Measurements from ENCODE around the gene TRPV3. TPM values are rescaled to one million over a fixed set of nuclear protein-coding genes. Genes with fewer than 3 reads are reported as not detected.

Gene TRPV3
- total and polyA plus RNA-seq, 4 donors = 0.10 to 0.91 (median 0.33) TPM

GRCh38 chr17:3593384-3593783, 35.8 kb upstream of the TRPV3 start:
- 95 to 98% methylated on average over 5 of the region's 5 CpGs for WGBS, 2 donors
- Histone ChIP-seq H3K27ac (ENCODE audit: low read depth in 1 of 2, low read length in 1 of 2) (no peak overlapping the region), H3K36me3 (ENCODE audit: control insufficient read depth in 4 of 4, insufficient read depth in 4 of 4, low read length in 4 of 4) (peaks cover 3 to 21% (median 7%) of the 10 kb centered on the region in 4 donors)

DNA sequence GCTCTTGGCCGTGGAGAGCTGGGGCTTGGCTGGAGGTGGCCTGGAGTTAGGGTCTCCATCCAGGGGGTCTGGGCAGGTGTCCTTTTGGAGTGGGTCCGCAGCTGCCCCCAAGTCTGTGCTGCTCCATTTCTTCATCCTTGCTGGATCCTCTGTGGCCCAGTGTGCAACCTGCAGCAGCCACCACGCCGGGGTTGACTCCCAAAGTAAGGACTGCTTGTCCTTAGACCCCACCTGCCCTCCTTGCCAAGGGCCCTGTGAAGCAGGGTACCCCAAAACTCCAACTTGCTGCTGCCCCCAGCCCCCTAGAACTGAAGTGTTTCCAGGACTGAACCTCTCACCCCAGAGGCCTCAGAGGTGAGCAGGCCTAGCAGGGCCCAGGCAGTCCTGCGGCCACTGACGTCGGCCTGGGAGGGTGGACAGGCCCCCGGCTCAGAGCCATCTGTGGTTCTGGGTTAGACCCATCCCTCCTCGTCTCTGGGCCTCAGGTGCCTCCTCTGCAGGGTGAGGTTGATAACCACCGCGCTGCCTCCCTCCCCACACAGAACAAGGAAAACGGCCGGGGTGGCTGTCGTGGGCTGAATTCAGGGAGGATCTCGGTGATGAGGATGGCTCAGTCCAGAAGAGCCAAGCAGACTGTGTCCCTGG, 34.7 kb upstream of the TRPV3 start:
- 96 to 97% methylated on average over 15 of the region's 15 CpGs for WGBS, 2 donors
- ATAC-seq (ENCODE audit: insufficient read depth, low FRiP score) (no peak), DNase-seq (no peak)
- Histone ChIP-seq H3K9me3 (ENCODE audit: control insufficient read depth in 4 of 4, insufficient read depth in 3 of 4, low read length in 3 of 4) (no peaks in the 10 kb centered on the region), H3K4me3 (no peak overlapping the region), H3K27ac (ENCODE audit: low read depth in 1 of 2, low read length in 1 of 2) (no peak overlapping the region), H3K36me3 (ENCODE audit: control insufficient read depth in 4 of 4, insufficient read depth in 4 of 4, low read length in 4 of 4) (peaks cover 5 to 27% (median 8%) of the 10 kb centered on the region in 4 donors), H3K9ac (ENCODE audit: insufficient read depth in 1 of 2, low read length in 2 of 2) (no peak overlapping the region), H3K27me3 (ENCODE audit: control insufficient read depth in 3 of 3, insufficient read depth in 3 of 3, low read length in 2 of 3) (peaks cover 0 to 3% (median 0%) of the 10 kb centered on the region in 3 donors), H3K4me1 (ENCODE audit: control insufficient read depth in 5 of 5, insufficient read depth in 5 of 5, low read length in 5 of 5) (peaks cover 0 to 10% (median 0%) of the 10 kb centered on the region in 5 donors)
- TF ChIP-seq, protein P1, sequence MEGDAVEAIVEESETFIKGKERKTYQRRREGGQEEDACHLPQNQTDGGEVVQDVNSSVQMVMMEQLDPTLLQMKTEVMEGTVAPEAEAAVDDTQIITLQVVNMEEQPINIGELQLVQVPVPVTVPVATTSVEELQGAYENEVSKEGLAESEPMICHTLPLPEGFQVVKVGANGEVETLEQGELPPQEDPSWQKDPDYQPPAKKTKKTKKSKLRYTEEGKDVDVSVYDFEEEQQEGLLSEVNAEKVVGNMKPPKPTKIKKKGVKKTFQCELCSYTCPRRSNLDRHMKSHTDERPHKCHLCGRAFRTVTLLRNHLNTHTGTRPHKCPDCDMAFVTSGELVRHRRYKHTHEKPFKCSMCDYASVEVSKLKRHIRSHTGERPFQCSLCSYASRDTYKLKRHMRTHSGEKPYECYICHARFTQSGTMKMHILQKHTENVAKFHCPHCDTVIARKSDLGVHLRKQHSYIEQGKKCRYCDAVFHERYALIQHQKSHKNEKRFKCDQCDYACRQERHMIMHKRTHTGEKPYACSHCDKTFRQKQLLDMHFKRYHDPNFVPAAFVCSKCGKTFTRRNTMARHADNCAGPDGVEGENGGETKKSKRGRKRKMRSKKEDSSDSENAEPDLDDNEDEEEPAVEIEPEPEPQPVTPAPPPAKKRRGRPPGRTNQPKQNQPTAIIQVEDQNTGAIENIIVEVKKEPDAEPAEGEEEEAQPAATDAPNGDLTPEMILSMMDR (IDR thresholded peaks at IDR 0.05; ENCODE audit: control extremely low read depth, extremely low read depth) = no peak

More at GRCh38 chr17:3593384-3593783, 35.8 kb upstream of the TRPV3 start:
- no peak overlapping the region for H3K4me3 ChIP-seq
- peaks cover 0 to 3% (median 0%) of the 10 kb centered on the region in 3 donors for H3K27me3 ChIP-seq (ENCODE audit: control insufficient read depth in 3 of 3, insufficient read depth in 3 of 3, low read length in 2 of 3)
- peak overlapping the region in 1 of 2 donors; percentile 19 for H3K9ac ChIP-seq (ENCODE audit: insufficient read depth in 1 of 2, low read length in 2 of 2)
- DNase-seq = no peak
- H3K4me1 ChIP-seq (ENCODE audit: control insufficient read depth in 5 of 5, insufficient read depth in 5 of 5, low read length in 5 of 5) = peaks cover 0 to 10% (median 0%) of the 10 kb centered on the region in 5 donors
- H3K9me3 ChIP-seq (ENCODE audit: control insufficient read depth in 4 of 4, insufficient read depth in 3 of 4, low read length in 3 of 4) = no peaks in the 10 kb centered on the region
- TF ChIP-seq, protein P1 (IDR thresholded peaks at IDR 0.05; ENCODE audit: control extremely low read depth, extremely low read depth) = no peak
- ATAC-seq (ENCODE audit: insufficient read depth, low FRiP score) = no peak

GRCh38 chr17:3590768-3591167, 33.2 kb upstream of the TRPV3 start:
- TF ChIP-seq, protein P1 (IDR thresholded peaks at IDR 0.05; ENCODE audit: control extremely low read depth, extremely low read depth) = no peak

More at GRCh38 chr17:3590768-3591167, 33.2 kb upstream of the TRPV3 start:
- ATAC-seq (ENCODE audit: insufficient read depth, low FRiP score) (no peak), DNase-seq (no peak)
- WGBS, 2 donors = 91 to 93% methylated on average over 15 of the region's 15 CpGs
- peaks cover 9 to 32% (median 12%) of the 10 kb centered on the region in 4 donors for H3K36me3 ChIP-seq (ENCODE audit: control insufficient read depth in 4 of 4, insufficient read depth in 4 of 4, low read length in 4 of 4)
- H3K4me3 ChIP-seq = no peak overlapping the region
- no peak overlapping the region for H3K27ac ChIP-seq (ENCODE audit: low read depth in 1 of 2, low read length in 1 of 2)
- H3K27me3 ChIP-seq (ENCODE audit: control insufficient read depth in 3 of 3, insufficient read depth in 3 of 3, low read length in 2 of 3) = peaks cover 0 to 3% (median 0%) of the 10 kb centered on the region in 3 donors
- H3K9me3 ChIP-seq (ENCODE audit: control insufficient read depth in 4 of 4, insufficient read depth in 3 of 4, low read length in 3 of 4) = no peaks in the 10 kb centered on the region
- peaks cover 0 to 10% (median 0%) of the 10 kb centered on the region in 5 donors for H3K4me1 ChIP-seq (ENCODE audit: control insufficient read depth in 5 of 5, insufficient read depth in 5 of 5, low read length in 5 of 5)
- no peak overlapping the region for H3K9ac ChIP-seq (ENCODE audit: insufficient read depth in 1 of 2, low read length in 2 of 2)
